Neural crest cell (in vitro differentiated cells): ENCODE results near the gene DAAM1. TPM values are rescaled to one million over a fixed set of nuclear protein-coding genes. Genes with fewer than 3 reads are reported as not detected.

Source experiments
- DNase-seq: peaks from one replicate; pipeline ENCODE4 v3.0.0; 2021; ENCODE audit warnings: low read depth, mixed read lengths, low spot score
- H3K27ac Mint-ChIP-seq: one replicate; pipeline ENCODE4 v1.8.0; 2021; ENCODE audit warnings: mild to moderate bottlenecking, mixed read lengths; ENCODE audit not compliant: unreplicated experiment
- H3K27me3 Mint-ChIP-seq: 2 replicates; pipeline ENCODE4 v1.8.0; 2021; ENCODE audit warnings: low read depth, mild to moderate bottlenecking, mixed read lengths
- H3K36me3 Mint-ChIP-seq: 2 replicates; pipeline ENCODE4 v1.8.0; 2021; ENCODE audit warnings: low read depth, mild to moderate bottlenecking, mixed read lengths
- H3K4me1 Mint-ChIP-seq: 2 replicates; pipeline ENCODE4 v1.8.0; 2021; ENCODE audit warnings: mixed read lengths
- H3K4me3 Mint-ChIP-seq: one replicate; pipeline ENCODE4 v1.8.0; 2021; ENCODE audit warnings: mild to moderate bottlenecking, mixed read lengths
- H3K9me3 Mint-ChIP-seq: 2 replicates; pipeline ENCODE4 v1.8.0; 2021; ENCODE audit warnings: mixed read lengths
- CTCF ChIP-seq: fragments of 200-600 bp; sonication (generic); conservative IDR thresholded peaks from 2 replicates; pipeline ENCODE4 v1.5.0; 2021; ENCODE audit warnings: antibody characterized with exemption, mild to moderate bottlenecking
- total RNA-seq: library from RNA; stranded (reverse); gene quantifications from 2 replicates; pipeline ENCODE4 v1.2.1, GENCODE V29; 2021

Gene DAAM1
- total RNA-seq, 1 donor from 2014 or later, result 47.2 TPM

GRCh38 chr14:59240356-59240755 is 51.9 kb downstream of the DAAM1 start:
- TF ChIP-seq CTCF, result no peak
- no peak overlapping the region for H3K27ac Mint-ChIP-seq
- H3K4me1 Mint-ChIP-seq, result peaks cover 12% of the 10 kb centered on the region
- H3K9me3 Mint-ChIP-seq, result no peaks in the 10 kb centered on the region
- no peaks in the 10 kb centered on the region for H3K27me3 Mint-ChIP-seq
- H3K36me3 Mint-ChIP-seq, result no peaks in the 10 kb centered on the region
- no peak overlapping the region for H3K4me3 Mint-ChIP-seq
- DNase-seq, result no peak

- H3K36me3 Mint-ChIP-seq, result no peaks in the 10 kb centered on the region
- H3K4me3 Mint-ChIP-seq, result no peak overlapping the region
- H3K9me3 Mint-ChIP-seq, result no peaks in the 10 kb centered on the region
- TF ChIP-seq CTCF, result no peak
- H3K4me1 Mint-ChIP-seq, result peaks cover 12% of the 10 kb centered on the region
- DNase-seq, result no peak
- no peaks in the 10 kb centered on the region for H3K27me3 Mint-ChIP-seq
- no peak overlapping the region for H3K27ac Mint-ChIP-seq
Measured at GRCh38 chr14:59241121-59241520, 52.7 kb downstream of the DAAM1 start.

GRCh38 chr14:59243174-59243573 is 54.7 kb downstream of the DAAM1 start:
- Mint-ChIP-seq H3K4me1 (peaks cover 4% of the 10 kb centered on the region), H3K4me3 (no peak overlapping the region), H3K27me3 (no peaks in the 10 kb centered on the region), H3K27ac (no peak overlapping the region), H3K9me3 (no peaks in the 10 kb centered on the region), H3K36me3 (no peaks in the 10 kb centered on the region)
- no peak for DNase-seq
- TF ChIP-seq CTCF, result no peak

GRCh38 chr14:59244581-59244980 is 56.1 kb downstream of the DAAM1 start:
- Mint-ChIP-seq H3K27me3 (no peaks in the 10 kb centered on the region), H3K36me3 (no peaks in the 10 kb centered on the region), H3K4me1 (no peaks in the 10 kb centered on the region), H3K4me3 (no peak overlapping the region), H3K9me3 (no peaks in the 10 kb centered on the region), H3K27ac (no peak overlapping the region)
- TF ChIP-seq CTCF, result no peak
- no peak for DNase-seq

GRCh38 chr14:59245809-59246295 is 57.4 kb downstream of the DAAM1 start:
- Mint-ChIP-seq H3K4me1 (no peaks in the 10 kb centered on the region), H3K36me3 (no peaks in the 10 kb centered on the region), H3K27me3 (no peaks in the 10 kb centered on the region), H3K4me3 (no peak overlapping the region), H3K9me3 (no peaks in the 10 kb centered on the region), H3K27ac (no peak overlapping the region)
- no peak for TF ChIP-seq CTCF
- DNase-seq, result no peak

- Mint-ChIP-seq H3K9me3 (no peaks in the 10 kb centered on the region), H3K27me3 (no peaks in the 10 kb centered on the region), H3K4me3 (no peak overlapping the region)
Measured at GRCh38 chr14:59246566-59246965, 58.1 kb downstream of the DAAM1 start.

More at GRCh38 chr14:59246566-59246965, 58.1 kb downstream of the DAAM1 start:
- Mint-ChIP-seq H3K36me3 (no peaks in the 10 kb centered on the region), H3K27ac (no peak overlapping the region), H3K4me1 (no peaks in the 10 kb centered on the region)
- no peak for TF ChIP-seq CTCF
- DNase-seq, result no peak
